Right lobe of liver (tissue), 6 donors: ENCODE results near the gene CD274. TPM values are rescaled to one million over a fixed set of nuclear protein-coding genes. Genes with fewer than 3 reads are reported as not detected.

Source experiments
- ATAC-seq, 4 donors: fragments of 200-7000 bp; cut with Tn5 transposase; one replicate each; pipeline ENCODE4 v1.9.1; 2020; ENCODE audit warnings: mild to moderate bottlenecking in 4 of 4, moderate library complexity in 4 of 4
- DNase-seq, 3 donors: peaks; one replicate each; pipeline ENCODE4 v3.0.0-alpha.2; 2020
- H3K27ac ChIP-seq, 3 donors: fragments of 200-600 bp; one replicate each; pipeline ENCODE4 v1.8.0; 2022
- H3K27me3 ChIP-seq, 2 donors: fragments of 200-600 bp; one replicate each; pipeline ENCODE4 v1.8.0; 2022
- H3K36me3 ChIP-seq, 4 donors: fragments of 200-600 bp; sonication (generic) in 1 of 4; one replicate each; pipeline versions ENCODE4 v1.5.1 to v1.8.0; 2017 to 2022; ENCODE audit warnings: control low read depth in 1 of 4
- H3K4me1 ChIP-seq, 4 donors: fragments of 200-600 bp; sonication (generic) in 1 of 4; one replicate each; pipeline versions ENCODE4 v1.5.1 to v1.8.0; 2017 to 2022; ENCODE audit warnings: control low read depth in 1 of 4
- H3K4me3 ChIP-seq, 3 donors: fragments of 200-600 bp; one replicate each; pipeline ENCODE4 v1.8.0; 2022
- H3K9me3 ChIP-seq, 4 donors: fragments of 200-600 bp; sonication (generic) in 1 of 4; one replicate each; pipeline versions ENCODE4 v1.5.1 to v1.8.0; 2017 to 2022; ENCODE audit warnings: control low read depth in 1 of 4
- POLR2A ChIP-seq: fragments of 450-650 bp; IDR thresholded peaks from one replicate; pipeline ENCODE4 v1.6.1; 2017; ENCODE audit warnings: antibody characterized with exemption, mild to moderate bottlenecking
- WGBS: methylation state at CpG from one replicate; pipeline ENCODE4 v1.1.6; 2018; ENCODE audit warnings: low coverage, low lambda C conversion rate; ENCODE audit not compliant: insufficient coverage; ENCODE audit errors: missing lambda C conversion rate; 5-methylcytosine and 5-hydroxymethylcytosine counted together
- intact Hi-C, 2 donors: fragments of 100-400 bp; cut with DNase I; formaldehyde crosslinking; loops; one replicate each; pipeline versions ENCODE4 v1.11.2 to v1.14.1; 2022
- total RNA-seq, 6 experiments: library from RNA; depleted of rRNA in 2 of 6; stranded (reverse); fragments of >200 nt in 2 of 6; fragmentation: NEBNext Ultra II Directional in 3 of 6; extraction: Animal tissue kit (Norgen Biotek cat#: 25700) in 3 of 6; gene quantifications; one replicate each; pipeline versions ENCODE4 v1.1.0 to v1.2.4, GENCODE V29; 2016 to 2023
- TF ChIP-seq, protein P1 (sequence below), 4 donors: fragments of 200-600 bp in 3 of 4; fragments of 450-650 bp in 1 of 4; IDR thresholded peaks; one replicate each; pipeline versions ENCODE4 v1.5.1 to v1.8.0; 2016 to 2022; ENCODE audit warnings: antibody characterized with exemption in 4 of 4, mild to moderate bottlenecking in 2 of 4
- donor health status: DM: no; HTN: yes; CAD: no.
- donor health status: DM: no; HTN: no; CAD: no.
- donor health status: DM: no; HTN: no; CAD: no.
- donor health status: DM: no; HTN: yes; CAD: no.
- donor health status: DM: no; HTN: yes; CAD: no.

CD274 gene
- total RNA-seq, 6 experiments from 2014 or later = 0.87 to 3.7 (median 1.5) TPM

GRCh38 chr9:5510360-5510931 is 60.1 kb downstream of the CD274 start, which contains the start of gene PDCD1LG2:
Gene PDCD1LG2 (plus strand): TSS chr9:5510531. CDS start chr9:5522547, 12,016 bp downstream.
- Histone ChIP-seq H3K27me3 (no peaks in the 10 kb centered on the region), H3K4me1 (no peaks in the 10 kb centered on the region), H3K9me3 (no peaks in the 10 kb centered on the region), H3K36me3 (no peaks in the 10 kb centered on the region), H3K4me3 (peak within 1 kb of the TSS in 2 of 3 donors; percentile 7 to 15), H3K27ac (peak within 1 kb of the TSS; percentile 7 to 45 (median 43))
- no peak for DNase-seq
- WGBS = 28% methylated on average over 4 of the region's 4 CpGs
- peak; percentile 36 to 66 (median 63) for ATAC-seq
- TF ChIP-seq, protein P1, sequence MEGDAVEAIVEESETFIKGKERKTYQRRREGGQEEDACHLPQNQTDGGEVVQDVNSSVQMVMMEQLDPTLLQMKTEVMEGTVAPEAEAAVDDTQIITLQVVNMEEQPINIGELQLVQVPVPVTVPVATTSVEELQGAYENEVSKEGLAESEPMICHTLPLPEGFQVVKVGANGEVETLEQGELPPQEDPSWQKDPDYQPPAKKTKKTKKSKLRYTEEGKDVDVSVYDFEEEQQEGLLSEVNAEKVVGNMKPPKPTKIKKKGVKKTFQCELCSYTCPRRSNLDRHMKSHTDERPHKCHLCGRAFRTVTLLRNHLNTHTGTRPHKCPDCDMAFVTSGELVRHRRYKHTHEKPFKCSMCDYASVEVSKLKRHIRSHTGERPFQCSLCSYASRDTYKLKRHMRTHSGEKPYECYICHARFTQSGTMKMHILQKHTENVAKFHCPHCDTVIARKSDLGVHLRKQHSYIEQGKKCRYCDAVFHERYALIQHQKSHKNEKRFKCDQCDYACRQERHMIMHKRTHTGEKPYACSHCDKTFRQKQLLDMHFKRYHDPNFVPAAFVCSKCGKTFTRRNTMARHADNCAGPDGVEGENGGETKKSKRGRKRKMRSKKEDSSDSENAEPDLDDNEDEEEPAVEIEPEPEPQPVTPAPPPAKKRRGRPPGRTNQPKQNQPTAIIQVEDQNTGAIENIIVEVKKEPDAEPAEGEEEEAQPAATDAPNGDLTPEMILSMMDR (IDR thresholded peaks at IDR 0.05) = no peak
- no peak for TF ChIP-seq POLR2A
- intact Hi-C loops = no loop called here

- WGBS = 56% methylated on average over 3 of the region's 3 CpGs
- Histone ChIP-seq H3K27me3 (no peaks in the 10 kb centered on the region), H3K9me3 (no peaks in the 10 kb centered on the region), H3K4me3 (peak overlapping the region in 1 of 3 donors; percentile 15), H3K4me1 (no peaks in the 10 kb centered on the region), H3K27ac (peak overlapping the region in 1 of 3 donors; percentile 43), H3K36me3 (no peaks in the 10 kb centered on the region)
- DNase-seq = no peak
- no peak for ATAC-seq
- TF ChIP-seq, protein P1 (IDR thresholded peaks at IDR 0.05) = no peak
- no peak for TF ChIP-seq POLR2A
- intact Hi-C loops = no loop called here
These were observed 60.6 kb downstream of the CD274 start for GRCh38 chr9:5510989-5511388.

DNA sequence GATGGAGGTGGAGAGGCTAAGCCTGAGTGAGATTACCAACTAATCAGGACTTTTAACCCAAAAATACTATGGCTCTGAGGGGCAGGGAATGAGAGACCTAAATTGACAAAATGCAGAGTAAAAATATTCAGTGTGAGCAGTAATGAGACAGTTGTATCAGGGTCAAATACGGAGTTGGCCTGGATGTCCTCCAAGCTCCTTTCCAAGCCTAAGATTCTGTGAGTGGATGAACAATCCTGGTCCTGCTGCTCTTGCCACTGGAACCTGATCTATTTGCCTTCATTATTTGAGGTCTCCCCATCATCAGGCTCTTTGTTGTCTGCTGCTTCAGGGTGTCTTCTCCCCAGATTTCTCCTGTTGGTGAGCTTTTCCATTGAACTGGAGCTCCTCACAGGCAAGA is 61.1 kb downstream of the CD274 start:
- H3K27ac ChIP-seq = no peak overlapping the region
- peak overlapping the region in 2 of 3 donors; percentile 2 to 7 for H3K4me3 ChIP-seq

GRCh38 chr9:5511935-5512580 is 61.7 kb downstream of the CD274 start:
- TF ChIP-seq, protein P1 (IDR thresholded peaks at IDR 0.05) = no peak
- no peak for TF ChIP-seq POLR2A
- H3K36me3 ChIP-seq = no peaks in the 10 kb centered on the region
- H3K4me3 ChIP-seq = no peak overlapping the region

More for the DNA sequence above, 61.1 kb downstream of the CD274 start:
- H3K9me3 ChIP-seq = no peaks in the 10 kb centered on the region
- DNase-seq (no peak), ATAC-seq (no peak)
- no peak for TF ChIP-seq POLR2A
- TF ChIP-seq, protein P1 (IDR thresholded peaks at IDR 0.05) = no peak
- H3K4me1 ChIP-seq = no peaks in the 10 kb centered on the region
- WGBS = 57% methylated on average over 1 of the region's 1 CpG
- H3K36me3 ChIP-seq = no peaks in the 10 kb centered on the region
- intact Hi-C loops = no loop called here
- H3K27me3 ChIP-seq = no peaks in the 10 kb centered on the region

More at GRCh38 chr9:5511935-5512580, 61.7 kb downstream of the CD274 start:
- DNase-seq (no peak), ATAC-seq (no peak)
- intact Hi-C loops = no loop called here
- 48% methylated on average over 6 of the region's 6 CpGs for WGBS
- no peaks in the 10 kb centered on the region for H3K4me1 ChIP-seq
- no peaks in the 10 kb centered on the region for H3K9me3 ChIP-seq
- no peaks in the 10 kb centered on the region for H3K27me3 ChIP-seq
- no peak overlapping the region for H3K27ac ChIP-seq
